D341Med (cell line): ENCODE results near the gene MED12.

Experiments used
- DNase-seq: peaks from one replicate; pipeline ENCODE4 v3.0.0; 2012; ENCODE audit warnings: low spot score

The MED12 gene

GRCh38 chrX:71118032-71118984 lies at the start of gene MED12:
Gene MED12 (plus strand): TSS chrX:71118596. CDS start chrX:71118755, 159 bp downstream.
- peak; percentile 89 for DNase-seq

DNA sequence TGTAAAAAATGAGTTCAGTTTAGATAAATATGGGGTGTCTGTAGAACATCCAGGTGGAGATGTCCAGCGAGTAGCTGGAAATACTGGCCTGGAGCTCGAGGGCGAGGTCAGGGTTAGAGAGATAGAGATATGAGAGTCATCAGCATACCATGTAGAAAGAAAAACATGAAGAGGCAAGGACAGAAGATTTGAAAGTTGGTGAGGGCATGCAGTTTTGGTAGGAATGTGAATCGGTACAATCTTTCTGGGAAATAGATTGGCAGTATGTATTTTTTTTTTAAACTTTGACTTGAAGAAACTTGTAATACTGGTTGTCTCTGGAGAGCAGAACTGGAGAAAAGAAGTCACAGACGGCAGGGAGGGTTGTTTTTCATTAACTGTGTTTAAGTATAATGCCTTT lies 47.9 kb upstream of the MED12 start:
- DNase-seq: no peak

GRCh38 chrX:71081330-71082123 lies 36.9 kb upstream of the MED12 start:
- no peak for DNase-seq

DNA sequence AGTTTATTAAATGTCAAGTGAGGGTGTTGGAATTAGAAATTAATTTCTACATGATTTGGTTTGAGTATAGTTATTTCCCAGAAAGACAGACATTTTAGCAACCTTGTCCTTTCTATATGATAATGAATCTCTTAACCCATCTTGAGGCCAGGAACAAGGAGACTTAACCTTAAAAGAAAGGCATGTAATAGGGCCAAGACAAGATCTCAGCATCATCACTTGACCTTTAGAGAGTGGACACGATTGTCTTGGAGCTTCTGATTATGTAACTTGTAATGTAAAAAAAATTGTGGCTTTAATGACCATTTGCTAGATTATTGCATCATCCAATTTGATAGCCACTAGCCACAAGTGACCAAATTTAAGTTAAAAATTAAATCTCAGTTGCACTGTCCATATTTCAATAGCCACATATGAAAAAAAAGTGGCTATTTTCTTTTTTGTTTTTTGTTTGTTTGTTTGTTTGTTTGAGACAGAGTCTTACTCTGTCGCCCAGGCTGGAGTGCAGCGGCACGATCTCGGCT lies 36.2 kb upstream of the MED12 start:
- DNase-seq: no peak

DNA sequence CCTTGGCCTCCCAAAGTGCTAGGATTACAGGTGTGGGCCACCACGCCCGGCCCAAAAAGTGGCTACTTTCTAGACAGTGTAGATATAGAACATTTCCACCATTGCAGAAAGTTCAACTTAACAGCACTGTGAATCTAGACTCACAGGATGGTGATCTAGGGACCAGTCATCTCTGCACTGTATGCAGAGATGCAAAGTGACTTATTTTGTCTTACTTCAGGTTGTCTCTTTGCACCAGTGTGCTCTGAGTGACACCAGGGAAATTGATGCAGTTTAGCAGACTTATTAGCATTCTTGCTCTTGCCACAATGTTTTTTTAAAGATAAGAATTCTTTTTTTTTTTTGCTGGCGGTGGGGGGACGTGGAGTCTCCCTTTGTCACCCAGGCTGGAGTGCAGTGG lies 35.6 kb upstream of the MED12 start:
- no peak for DNase-seq

DNA sequence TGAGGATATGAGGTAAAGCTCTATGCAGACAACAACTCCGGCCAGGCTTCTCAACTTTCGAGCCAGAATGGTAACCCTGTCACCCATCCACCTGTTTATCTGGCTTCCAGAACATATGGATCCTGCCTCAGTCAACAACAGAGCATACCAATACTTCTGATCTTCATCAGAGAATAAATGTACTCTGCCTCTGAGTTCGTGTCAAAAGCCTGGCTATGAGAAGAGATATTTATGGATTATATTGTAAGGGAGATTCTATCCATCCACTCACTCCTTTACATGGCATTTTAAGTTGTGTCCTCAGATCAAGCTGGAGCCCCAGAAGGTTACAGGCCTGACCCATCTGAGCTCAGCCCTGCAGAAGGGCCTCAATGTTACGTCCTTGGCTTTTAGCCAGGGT lies 32.5 kb upstream of the MED12 start:
- DNase-seq: no peak

DNA sequence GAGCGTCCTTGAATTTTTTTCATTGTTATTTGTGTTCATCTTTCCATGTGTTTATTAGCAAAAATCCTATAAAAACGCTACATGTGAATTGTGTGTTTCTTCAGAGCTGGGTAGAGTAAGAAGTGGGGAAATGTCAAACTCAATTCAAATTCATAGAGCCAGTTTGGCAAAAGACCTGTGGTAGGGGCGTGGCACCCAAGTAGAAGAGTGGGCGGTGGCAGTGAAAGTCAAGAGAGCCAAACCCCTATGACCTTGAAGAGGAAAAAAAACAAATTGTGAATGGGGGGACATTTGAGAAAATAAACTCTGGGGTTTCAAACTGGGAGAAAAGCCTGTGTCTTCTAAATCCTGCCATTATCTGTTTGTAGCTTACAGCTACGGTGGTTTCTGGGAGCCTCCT lies 27.1 kb upstream of the MED12 start:
- no peak for DNase-seq

DNA sequence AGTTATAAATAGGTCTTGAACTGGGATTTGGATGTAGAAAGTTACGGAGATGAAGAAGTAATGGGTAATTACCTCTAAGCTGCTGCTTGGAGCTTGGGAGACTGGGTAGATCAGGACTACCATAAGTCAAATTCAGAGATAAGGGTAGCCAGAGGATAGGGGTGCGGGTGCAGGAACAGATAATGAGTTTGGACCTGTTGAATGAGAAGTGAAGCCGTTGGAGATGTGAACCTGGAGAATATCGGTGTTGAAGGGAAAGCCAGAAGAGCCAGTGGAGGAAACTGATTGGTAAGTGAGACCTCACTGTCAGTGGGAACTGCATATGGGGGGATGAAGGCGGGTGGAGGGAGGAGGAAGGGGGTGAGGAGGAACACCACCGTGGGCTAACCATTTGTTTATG lies 23.4 kb upstream of the MED12 start:
- DNase-seq: no peak

- DNase-seq: peak; percentile 89
Measured at GRCh38 chrX:71095555-71095980, 22.8 kb upstream of the MED12 start, which contains the start of gene FOXO4. Gene FOXO4 (plus strand): TSS chrX:71095851. CDS start chrX:71096529, 678 bp downstream.

DNA sequence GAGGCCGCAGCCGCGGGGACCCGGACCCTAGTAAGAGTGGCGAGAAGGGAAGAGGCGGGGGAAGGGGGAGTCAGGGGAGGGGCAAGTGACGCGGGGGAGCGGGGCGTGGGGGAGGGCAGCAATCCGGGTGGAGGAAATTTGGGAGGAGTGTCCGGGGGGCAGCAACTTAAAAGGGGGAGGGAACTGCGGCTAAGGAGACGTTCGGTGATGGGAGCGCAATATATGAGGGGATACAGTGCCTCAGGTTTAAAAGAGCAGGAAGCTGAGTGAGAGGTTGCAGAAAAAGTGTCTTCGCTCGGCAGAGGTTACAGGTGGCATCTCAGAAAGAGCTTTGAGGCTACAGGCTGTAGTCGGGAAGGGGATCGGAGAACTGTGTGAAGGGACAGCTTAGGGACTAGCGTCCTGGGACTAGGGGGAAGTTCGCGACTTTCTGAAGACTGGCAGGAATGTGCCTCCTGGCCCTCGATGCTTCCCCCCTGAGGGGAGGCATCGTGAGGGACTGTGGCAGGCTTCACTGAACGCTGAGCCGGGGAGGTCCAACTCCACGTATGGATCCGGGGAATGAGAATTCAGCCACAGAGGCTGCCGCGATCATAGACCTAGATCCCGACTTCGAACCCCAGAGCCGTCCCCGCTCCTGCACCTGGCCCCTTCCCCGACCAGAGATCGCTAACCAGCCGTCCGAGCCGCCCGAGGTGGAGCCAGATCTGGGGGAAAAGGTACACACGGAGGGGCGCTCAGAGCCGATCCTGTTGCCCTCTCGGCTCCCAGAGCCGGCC lies 22.2 kb upstream of the MED12 start:
- no peak for DNase-seq

GRCh38 chrX:71096760-71097032 lies 21.7 kb upstream of the MED12 start:
- no peak for DNase-seq

DNA sequence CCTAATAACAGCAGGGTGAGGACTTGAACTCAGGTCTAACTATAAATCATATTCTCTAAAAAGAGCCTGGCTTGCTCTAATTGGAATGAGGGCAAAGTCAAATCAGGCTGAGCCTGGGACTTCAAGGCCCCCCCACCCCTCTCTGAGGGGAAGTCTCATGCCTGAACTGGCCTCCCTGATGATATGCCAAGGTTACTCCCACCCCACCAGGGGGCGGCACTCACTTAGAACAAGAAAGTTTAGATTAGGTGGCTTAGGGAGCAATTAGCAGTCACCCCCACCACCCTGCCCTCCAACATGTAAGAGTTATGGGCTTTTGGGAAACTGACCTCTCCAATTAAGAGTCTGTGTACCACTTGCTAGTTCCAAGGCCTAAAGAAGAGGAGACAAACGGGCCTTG lies 20.1 kb upstream of the MED12 start:
- DNase-seq: peak; percentile 60

DNA sequence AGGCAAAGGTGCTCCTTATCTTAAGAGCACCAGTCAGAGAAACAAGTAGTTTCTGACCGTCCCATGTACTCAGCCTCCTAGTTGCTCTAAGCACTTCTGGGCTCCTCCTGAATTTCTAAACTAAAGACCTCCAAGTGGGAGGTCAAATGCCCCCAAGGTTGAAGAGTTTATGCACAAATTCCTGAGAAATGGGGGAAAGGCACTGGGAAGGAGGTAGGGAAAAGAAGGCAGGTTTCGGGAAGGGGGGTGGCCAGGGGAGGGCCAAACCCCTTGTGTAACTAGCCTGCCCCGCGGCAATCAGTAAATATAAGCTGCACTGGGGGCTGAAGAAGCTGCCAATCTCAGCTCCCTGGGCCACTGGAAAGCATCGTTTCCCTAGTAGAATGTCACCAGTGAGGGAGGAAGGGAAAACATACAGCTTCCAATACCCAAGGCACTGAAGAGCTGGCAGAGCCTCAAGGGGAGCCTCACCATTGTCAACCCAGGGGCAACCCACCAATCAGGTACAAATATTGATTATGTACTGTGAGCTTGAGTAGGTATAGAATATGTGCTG lies 19.4 kb upstream of the MED12 start:
- DNase-seq: no peak

- no peak for DNase-seq
Measured at GRCh38 chrX:71099736-71100135, 18.7 kb upstream of the MED12 start.

DNA sequence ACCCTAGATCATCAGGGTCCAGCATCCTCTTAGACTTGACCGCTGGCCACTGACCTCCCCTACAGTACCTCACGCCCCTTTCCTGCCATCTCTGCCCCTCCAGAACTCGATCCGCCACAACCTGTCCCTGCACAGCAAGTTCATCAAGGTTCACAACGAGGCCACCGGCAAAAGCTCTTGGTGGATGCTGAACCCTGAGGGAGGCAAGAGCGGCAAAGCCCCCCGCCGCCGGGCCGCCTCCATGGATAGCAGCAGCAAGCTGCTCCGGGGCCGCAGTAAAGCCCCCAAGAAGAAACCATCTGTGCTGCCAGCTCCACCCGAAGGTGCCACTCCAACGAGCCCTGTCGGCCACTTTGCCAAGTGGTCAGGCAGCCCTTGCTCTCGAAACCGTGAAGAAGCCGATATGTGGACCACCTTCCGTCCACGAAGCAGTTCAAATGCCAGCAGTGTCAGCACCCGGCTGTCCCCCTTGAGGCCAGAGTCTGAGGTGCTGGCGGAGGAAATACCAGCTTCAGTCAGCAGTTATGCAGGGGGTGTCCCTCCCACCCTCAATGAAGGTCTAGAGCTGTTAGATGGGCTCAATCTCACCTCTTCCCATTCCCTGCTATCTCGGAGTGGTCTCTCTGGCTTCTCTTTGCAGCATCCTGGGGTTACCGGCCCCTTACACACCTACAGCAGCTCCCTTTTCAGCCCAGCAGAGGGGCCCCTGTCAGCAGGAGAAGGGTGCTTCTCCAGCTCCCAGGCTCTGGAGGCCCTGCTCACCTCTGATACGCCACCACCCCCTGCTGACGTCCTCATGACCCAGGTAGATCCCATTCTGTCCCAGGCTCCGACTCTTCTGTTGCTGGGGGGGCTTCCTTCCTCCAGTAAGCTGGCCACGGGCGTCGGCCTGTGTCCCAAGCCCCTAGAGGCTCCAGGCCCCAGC lies 17.6 kb upstream of the MED12 start:
- DNase-seq: no peak

DNA sequence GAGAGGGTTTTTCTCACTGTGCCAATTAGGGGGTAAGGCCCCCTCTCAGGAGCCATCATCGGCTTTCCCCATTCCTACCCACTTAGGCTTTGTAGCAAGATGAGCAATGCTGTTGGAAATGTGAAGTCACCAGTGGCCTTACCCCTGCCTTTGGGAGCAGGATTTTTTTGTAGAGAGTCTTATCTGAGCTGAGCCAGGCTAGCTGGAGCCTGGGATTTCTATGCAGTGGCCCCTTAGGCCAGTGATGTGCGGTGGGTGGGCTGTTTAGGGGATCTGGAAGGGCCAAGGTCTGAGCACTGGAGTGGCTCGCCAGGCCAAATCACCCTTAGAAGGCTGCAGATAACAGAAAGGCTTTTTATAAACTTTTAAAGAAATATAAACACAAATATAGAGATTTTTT lies 16.1 kb upstream of the MED12 start:
- no peak for DNase-seq

DNA sequence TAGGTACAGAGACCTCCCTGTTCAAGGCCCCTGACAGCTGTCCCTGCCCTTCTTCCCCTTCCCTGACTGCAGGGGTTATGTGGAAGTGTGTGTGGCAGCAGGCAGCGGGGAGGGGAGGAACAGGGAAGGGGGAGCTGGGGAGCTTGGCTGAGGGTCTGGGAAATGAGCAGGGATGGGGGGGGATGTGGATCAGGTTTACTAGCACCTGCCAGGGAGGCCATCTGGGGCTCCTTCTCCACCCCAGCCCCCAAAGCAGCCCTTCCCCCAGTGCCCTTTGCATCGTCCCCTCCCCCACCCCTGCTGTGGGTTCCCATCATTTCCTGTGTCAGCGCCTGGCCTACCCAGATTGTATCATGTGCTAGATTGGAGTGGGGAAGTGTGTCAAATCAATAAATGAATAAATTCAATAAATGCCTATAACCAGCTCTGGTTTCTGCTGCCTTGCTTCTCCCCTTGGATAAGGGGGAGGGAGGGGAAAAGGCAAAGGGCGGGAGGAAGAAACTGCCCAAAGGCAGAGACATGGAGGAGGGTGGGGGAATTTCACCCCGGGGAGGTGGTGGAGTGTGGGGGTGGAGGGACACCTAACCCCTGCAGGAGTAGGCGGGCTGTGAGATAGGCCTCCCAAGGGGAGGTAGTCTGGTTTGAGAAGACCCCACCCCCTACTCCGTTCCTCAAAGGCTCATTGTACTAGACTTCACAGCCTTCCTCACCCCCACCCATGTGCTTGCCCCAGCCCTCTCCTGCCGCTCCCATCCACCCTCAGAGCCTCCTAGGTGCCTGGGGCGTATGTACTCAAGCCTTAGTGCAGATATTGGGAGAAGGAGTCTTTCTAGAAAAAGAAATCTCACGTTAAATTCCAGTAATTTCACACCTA lies 15.0 kb upstream of the MED12 start:
- DNase-seq: no peak

DNA sequence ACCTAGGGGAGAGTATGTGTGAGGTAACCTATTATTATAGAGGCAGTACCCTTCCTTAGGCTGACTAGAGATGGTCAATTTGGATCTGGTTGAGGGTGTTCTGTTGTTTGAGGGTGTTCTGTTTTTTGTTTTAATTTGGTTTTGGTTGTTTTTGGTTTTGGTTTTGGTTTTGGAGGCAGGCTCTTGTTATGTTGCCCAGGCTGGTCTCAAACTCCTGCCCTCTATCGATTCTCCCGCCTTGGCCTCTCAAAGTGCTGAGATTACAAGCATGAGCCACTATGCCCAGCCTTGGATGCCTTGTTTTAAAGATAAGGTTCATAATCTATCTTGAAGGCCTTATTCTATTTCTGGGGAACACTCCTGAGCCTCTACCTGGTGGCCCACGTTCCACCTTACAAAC lies 12.8 kb upstream of the MED12 start:
- DNase-seq: no peak

- DNase-seq: no peak
Measured at GRCh38 chrX:71106427-71106826, 12.0 kb upstream of the MED12 start, which contains the start of gene CXorf65. Gene CXorf65 (minus strand): TSS chrX:71106740. CDS start chrX:71106556, 184 bp downstream.

DNA sequence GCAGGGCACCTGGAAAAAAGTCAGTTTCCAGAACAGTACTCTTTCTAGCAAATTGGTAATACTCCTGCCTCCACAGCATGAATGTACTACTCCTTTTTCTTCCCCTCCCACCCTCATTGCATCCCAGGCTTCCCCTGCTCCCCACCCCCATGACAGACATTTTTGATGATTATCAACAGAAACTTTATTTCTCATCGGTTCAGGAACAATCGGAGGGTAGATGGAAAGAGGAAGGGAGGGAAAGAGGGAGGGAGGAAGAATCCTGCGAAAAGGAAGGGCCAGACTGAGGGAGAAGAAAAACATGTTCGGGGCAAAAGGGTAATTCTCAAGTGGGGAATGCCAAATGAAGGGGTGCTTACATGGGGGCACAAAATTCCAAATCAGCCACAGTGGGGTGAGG lies 11.2 kb upstream of the MED12 start:
- no peak for DNase-seq
